CD4-positive, alpha-beta T cell treated with Interleukin-2 at 100 ng/mL for 4 hours (primary cell): ENCODE results near the gene MON2.
"Not testable (repeated sequence)": the region's sequence is repeated elsewhere in the genome, so short reads cannot be mapped to it uniquely, and the experiment has no call there.

ENCODE experiments used
- DNase-seq: peaks from one replicate; pipeline ENCODE4 v3.0.0-alpha.2; 2020; ENCODE audit warnings: low spot score

MON2 gene

GRCh38 chr12:62471734-62472133 is 5.1 kb downstream of the MON2 start:
- no peak for DNase-seq

GRCh38 chr12:62472472-62472871 is 5.8 kb downstream of the MON2 start:
- no peak for DNase-seq

- DNase-seq, result no peak
These were observed 15.4 kb downstream of the MON2 start for GRCh38 chr12:62481843-62482540.

- no peak for DNase-seq
These were observed 16.1 kb downstream of the MON2 start for GRCh38 chr12:62482769-62483168.

- DNase-seq, result no peak
These were observed 17.6 kb downstream of the MON2 start for GRCh38 chr12:62484233-62484632.

- no peak for DNase-seq
These were observed 39.2 kb downstream of the MON2 start for GRCh38 chr12:62505786-62506185.

GRCh38 chr12:62512901-62513300 is 46.3 kb downstream of the MON2 start:
- DNase-seq, result no peak

GRCh38 chr12:62514080-62514479 is 47.5 kb downstream of the MON2 start:
- DNase-seq, result not testable (repeated sequence)

- DNase-seq, result no peak
These were observed 50.3 kb downstream of the MON2 start for GRCh38 chr12:62516927-62517326.

- DNase-seq, result no peak
These were observed 51.3 kb downstream of the MON2 start for GRCh38 chr12:62517887-62518286.

GRCh38 chr12:62519043-62519442 is 52.4 kb downstream of the MON2 start:
- DNase-seq, result no peak

- no peak for DNase-seq
These were observed 53.7 kb downstream of the MON2 start for GRCh38 chr12:62520361-62520760.

GRCh38 chr12:62522984-62523383 is 56.4 kb downstream of the MON2 start:
- peak; percentile 12 for DNase-seq

- no peak for DNase-seq
These were observed 57.0 kb downstream of the MON2 start for GRCh38 chr12:62523619-62524018.

- no peak for DNase-seq
These were observed 58.6 kb downstream of the MON2 start for GRCh38 chr12:62525271-62525670.

GRCh38 chr12:62530596-62530995 is 64.0 kb downstream of the MON2 start:
- DNase-seq, result no peak

GRCh38 chr12:62532333-62532732 is 65.7 kb downstream of the MON2 start:
- DNase-seq, result no peak

- no peak for DNase-seq
These were observed 66.6 kb downstream of the MON2 start for GRCh38 chr12:62533087-62533754.

GRCh38 chr12:62533755-62534107 is 67.1 kb downstream of the MON2 start:
- no peak for DNase-seq

- DNase-seq, result no peak
These were observed 69.9 kb downstream of the MON2 start for GRCh38 chr12:62536546-62536945.

- no peak for DNase-seq
These were observed 70.9 kb downstream of the MON2 start for GRCh38 chr12:62537551-62537950.

- no peak for DNase-seq
These were observed 73.7 kb downstream of the MON2 start for GRCh38 chr12:62540354-62540753.

GRCh38 chr12:62542814-62543213 is 76.2 kb downstream of the MON2 start:
- DNase-seq, result no peak

- DNase-seq, result no peak
These were observed 76.7 kb downstream of the MON2 start for GRCh38 chr12:62543324-62543723.
